ENCODE data around the gene ELL.
"Not testable (repeated sequence)": the region's sequence is repeated elsewhere in the genome, so short reads cannot be mapped to it uniquely, and the experiment has no call there.

Gene ELL

DNA sequence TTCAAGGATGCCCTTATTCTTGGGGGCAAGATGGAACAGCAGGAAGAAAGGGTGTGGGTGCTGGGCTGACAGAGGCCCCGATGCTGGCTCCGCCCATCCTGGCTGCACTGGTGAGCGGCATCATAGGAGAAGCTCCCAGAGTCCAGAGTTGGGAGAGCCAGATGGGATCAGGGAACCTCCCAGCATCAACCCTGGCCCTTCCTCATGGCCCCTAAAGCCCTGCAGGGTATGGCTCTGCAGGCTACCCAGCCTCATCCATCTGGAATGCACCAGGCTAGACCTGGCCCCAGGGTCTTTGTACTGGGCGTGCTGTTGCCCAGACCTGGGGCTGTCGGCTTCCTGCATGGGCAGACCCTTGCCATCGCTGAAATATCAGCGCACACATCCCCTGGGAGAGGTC, 7.9 kb upstream of the ELL start:
- no peak for DNase-seq

DNA sequence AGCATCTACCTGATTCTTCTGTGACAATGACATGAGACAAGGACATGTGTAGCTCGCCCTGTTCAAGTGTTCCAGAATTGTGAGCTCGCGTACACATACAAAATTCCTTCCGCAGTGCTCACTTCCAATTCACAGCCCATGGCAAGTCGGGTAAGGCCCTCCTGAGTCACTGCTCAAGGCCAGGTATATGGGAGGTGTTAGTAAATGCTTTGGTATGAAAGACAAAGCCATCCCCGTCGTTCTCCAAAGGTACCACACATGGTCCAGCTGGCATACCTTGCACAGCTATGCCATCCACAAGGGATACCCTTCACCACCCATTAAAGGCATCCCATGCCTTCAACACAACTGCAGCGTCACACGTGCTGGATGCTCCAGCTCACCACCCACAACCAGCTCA, 4.4 kb upstream of the ELL start:
- no peak for DNase-seq

GRCh38 chr19:18523841-18524240, 2.0 kb upstream of the ELL start:
- DNase-seq: no peak

DNA sequence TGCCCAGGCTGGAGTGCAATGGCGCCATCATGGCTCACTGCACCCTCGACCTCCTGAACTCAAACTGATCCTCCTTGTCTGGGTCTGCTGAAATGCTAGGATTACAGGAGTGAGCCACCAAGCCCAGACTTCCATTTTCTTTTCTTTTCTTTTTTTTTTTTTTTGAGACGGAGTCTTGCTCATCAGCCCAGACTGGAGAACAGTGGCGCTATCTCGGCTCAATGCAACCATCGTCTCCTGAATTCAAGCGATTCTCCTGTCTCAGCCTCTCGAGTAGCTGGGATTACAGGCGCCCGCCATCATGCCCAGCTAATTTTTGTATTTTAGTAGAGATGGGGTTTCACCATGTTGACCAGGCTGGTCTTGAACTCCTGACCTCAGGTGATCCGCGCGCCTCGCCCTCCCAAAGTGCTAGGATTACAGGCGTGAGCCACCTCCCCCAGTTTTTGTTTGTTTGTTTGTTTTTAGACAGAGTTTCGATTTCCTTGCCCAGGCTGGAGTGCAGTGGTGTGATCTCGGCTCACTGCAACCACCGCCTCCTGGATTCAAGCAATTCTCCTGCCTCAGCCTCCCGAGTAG, 1.1 kb upstream of the ELL start:
- not testable (repeated sequence) for DNase-seq

GRCh38 chr19:18522124-18522861, 423 bp upstream of the ELL start:
- DNase-seq: peak; percentile 100

DNA sequence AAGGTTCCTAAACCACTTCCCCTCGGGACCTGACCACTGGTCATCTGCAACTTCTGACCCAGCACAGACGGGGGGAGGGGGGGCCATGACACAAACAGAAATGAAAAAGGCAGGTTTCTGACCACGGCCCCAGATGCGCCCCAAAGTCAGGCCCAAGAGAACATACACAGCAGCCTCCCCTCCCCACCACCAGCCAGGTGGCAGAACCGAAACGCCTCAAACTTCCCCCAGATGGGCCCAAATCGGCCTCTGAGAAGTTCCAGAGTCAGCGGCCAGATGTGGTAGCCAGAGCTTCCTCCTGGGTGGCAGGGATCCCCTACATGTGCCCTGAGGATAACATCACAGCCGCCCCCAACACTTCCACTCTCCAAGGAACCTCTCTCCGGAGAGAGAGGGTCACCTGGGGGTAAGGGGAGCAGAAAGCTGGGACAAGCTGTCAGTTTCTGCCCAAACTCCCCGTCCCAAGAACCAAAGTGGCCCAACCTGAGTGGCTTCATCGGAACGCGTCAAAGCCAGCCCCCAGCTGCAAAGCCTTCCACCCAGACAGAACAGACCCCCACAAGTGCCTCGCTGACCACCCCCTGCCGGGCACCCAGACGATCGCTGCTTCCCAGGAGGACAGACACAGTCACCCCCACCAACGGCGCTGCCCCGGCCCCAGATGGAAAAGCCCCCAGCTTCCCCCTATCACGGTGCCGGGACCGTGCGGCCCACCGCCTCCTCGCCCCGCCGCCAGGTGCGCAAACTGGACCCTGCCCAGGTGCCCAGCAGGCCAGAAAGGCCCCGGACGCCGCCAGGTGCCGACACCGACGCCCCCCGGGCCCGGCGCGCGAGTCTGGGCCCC, 800 bp downstream of the ELL start:
- DNase-seq: peak; percentile 29

DNA sequence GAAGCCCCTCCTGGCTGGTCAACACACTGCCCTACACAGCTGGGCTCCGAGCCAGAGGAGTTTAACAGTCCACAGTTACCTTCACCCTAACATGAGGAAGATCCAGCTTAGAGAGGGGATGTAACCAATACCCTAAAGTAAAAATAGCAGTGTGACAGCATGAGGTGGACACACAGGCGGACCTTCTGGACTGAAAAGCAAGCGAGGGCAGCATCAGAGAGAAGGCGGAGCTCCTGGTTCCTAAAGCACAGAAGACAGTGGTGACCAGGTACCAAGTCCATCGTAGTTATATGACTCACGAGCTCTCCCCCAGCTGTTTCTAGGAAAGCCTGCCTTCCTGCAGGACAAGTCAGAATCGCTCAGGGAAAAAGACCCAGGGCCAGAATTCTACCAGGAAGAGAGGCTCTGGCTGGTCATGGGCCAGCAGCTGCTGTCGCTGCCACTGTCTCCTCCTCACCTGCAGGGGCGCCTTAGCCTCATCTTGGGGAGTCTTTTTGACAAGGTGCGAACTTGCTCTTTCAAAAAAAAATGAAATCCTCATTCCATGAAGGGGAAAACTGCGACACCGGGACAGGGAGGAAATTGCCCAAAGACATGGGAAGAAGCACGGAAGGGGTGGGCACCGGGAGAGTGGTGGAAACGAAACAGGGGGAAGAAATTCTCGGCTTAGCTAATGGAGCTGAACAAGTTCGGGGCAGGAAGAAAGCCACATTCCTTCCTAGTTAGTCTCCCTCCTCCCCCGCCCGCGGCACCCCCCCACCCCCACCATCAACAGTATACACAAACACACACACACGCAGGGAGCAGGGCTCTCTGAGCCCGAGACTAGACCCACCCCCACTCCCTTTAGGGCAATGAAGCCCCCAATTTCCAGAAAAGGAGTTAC, 1.7 kb downstream of the ELL start:
- DNase-seq: peak; percentile 66

DNA sequence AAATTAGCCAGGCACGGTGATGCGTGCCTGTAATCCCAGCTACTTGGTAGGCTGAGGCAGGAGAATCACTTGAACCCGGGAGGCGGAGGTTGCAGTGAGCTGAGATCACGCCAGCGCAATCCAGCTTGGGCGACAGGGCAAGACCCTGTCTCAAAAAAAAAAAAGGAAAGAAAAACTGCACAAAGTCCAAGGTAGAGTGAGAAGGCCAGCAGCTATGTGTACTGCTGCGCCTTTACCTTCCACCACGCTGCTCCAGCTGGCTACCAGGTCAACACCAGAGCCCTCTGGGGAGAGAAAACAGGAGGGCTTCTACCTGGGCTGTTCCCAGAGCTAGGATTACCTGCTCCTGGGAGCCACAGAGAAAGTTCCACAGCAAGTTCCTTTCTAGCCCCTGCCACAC, 3.2 kb downstream of the ELL start:
- DNase-seq: no peak

DNA sequence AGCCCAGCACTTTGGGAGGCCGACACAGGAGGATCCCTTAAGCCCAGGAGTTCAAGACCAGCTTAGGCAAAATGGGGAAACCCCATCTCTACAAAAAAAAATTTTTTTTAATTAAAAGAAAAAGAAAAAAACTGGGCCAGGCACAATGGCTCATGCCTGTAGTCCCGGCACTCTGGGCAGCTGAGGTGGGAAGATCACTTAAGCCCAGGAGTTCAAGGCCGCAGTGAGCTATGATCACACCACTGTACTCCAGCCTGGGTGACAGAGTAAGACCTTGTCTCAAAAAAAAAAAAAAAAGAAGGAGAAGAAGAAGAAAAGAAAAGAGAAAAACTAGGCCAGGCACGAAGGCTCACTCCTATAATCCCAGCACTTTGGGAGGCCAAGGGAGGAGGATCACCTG, 4.3 kb downstream of the ELL start:
- DNase-seq: no peak

GRCh38 chr19:18515959-18516358, 5.9 kb downstream of the ELL start:
- no peak for DNase-seq

DNA sequence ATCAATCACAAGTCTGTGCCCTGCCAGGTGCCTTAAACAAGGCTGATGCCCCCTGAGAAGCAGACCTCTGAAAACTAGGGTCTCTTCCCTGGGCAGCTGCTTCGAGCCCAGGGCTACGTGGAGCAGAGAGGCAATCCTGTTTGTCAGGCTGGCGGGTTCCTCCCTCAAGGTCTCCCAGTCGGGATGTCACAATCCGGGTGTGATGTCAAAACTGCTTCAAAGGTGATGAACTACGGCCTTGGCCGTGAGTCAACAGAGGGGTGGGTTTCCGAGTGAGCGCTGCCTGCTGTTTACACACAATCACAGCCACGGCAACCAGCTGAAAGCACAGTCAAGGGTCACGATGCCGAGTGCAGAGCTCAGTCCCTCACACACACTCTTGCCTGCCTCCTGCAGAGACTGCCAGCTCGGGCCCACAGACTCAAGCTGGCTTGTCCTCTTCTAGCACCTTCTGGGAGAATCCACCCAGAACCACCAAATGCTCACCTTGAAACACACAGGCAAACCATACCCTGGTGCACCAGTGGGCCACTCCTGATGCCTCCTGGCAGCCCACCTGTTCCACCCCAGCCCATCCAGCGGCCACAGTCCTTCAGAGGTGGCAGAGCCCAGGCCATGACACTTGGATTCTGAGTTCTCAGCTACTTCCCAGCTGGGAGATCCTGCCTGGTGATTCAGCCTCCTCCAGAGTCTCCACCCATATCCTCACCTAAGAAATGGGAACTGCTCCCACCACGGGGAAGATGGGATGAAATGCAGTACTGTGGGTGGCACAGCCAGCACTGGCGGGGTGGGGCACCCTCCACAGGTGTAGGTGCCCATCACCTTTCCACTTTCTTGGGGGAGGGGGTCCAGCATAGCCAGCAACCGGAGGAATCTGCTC, 6.8 kb downstream of the ELL start:
- DNase-seq: peak; percentile 28

GRCh38 chr19:18513868-18514267, 8.0 kb downstream of the ELL start:
- no peak for DNase-seq

DNA sequence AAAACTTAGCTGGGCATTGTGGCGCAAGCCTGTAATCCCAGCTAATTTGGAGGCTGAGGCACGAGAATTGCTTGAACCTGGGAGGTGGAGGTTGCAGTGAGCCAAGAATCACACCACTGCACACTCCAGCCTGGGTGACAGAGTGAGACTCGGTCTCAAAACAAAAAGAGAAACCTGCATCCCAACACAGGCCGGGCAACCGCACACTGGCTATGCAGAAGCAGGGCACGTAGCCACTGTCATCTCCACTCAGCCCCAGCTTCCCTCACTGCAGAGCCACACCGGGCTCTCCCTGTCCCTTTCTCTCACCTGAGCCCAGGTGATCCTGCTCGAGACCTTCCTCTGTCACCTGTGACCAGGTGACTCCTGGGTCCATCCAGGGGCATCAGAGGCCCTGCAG, 11.7 kb downstream of the ELL start:
- DNase-seq: no peak

GRCh38 chr19:18508585-18508984, 13.3 kb downstream of the ELL start:
- DNase-seq: no peak

DNA sequence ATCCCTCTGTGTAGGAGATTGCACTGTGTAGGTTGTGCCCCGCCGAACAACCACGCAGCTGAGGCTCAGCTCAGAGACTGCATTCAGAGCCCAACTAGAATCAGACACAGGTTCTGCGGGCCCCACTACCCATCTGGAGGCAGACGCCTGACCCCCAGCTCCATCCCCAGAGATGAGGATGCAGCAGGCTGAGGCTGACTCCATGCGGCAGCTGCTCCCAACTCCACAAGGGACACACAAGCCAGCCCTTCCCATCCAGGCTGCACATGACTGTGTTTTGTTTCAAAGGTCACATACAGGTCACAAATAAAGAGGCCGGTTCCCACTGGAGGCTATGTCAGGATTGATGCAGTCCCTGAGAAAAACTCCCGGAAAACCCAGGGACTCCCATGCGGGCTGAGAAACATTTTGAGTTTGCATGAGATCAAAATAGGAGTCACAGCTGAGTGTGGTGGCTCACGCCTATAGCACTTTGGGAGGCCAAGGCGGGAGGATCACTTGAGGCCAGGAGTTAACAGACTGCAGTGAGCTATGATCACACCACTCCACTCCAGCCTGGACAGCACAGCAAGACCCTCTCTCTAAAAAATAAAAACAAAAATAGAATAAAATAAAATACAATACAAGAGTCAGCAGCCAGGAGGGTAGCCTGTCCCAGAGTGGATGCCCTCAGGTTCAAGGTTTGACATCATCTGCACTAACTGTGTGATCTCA, 14.0 kb downstream of the ELL start:
- no peak for DNase-seq

DNA sequence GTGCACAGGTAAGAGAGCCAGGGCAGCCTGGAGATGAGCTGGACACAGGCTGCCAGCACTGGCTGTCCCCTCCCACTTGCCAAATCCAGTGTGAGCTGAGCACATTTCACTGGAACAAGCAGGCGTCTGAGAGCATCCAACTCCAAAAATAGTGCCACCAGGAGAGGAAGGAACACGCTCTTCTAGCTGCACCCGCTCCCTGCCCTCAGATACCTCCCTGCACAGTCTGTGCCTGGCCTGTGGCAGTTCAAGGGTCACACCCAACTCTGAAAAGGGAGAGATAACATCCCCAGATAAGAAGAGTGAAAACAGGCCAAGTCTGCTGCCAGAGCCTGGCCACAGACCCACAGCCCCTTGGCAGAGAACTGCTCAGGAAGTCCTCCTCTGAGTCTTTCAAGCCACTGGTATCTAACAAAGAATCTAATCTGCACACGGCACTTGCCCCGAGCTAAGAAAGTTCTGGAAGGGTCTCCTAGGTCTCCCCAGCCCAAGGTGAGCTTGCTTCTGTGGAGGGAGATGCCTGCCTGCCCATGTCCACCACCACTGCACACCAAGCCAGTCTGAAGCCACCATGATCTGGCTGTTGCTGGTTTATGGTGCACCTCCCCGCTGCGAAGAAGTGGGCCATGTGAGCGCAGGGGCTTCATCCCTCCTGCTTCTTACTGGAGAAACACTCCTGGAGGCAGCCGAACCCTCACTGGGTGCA, 14.7 kb downstream of the ELL start:
- DNase-seq: peak; percentile 29

GRCh38 chr19:18506101-18506930, 15.6 kb downstream of the ELL start:
- no peak for DNase-seq

GRCh38 chr19:18504886-18505610, 16.8 kb downstream of the ELL start:
- peak; percentile 42 for DNase-seq
